PFSK-1 (cell line): ENCODE results near the gene NES.

ENCODE experiments used
- FOXP2 ChIP-seq: optimal IDR thresholded peaks from 2 replicates; pipeline ENCODE3; 2011; ENCODE audit warnings: borderline replicate concordance, control low read depth, inconsistent platforms; ENCODE audit not compliant: insufficient read depth; ENCODE audit errors: extremely low read length, extremely low read depth
- POLR2AphosphoS5 ChIP-seq: IDR thresholded peaks from 2 replicates; pipeline ENCODE4 v1.6.1; 2012; ENCODE audit warnings: low read depth, mild to moderate bottlenecking, control low read depth, low read length, moderate library complexity
- REST ChIP-seq, 2 experiments: IDR thresholded peaks; 2 replicates each; pipeline versions ENCODE4 v1.6.1 to v1.8.0; 2011 to 2012; ENCODE audit warnings: low read depth in 2 of 2, low read length in 2 of 2, control low read depth in 1 of 2, inconsistent platforms in 1 of 2, mild to moderate bottlenecking in 1 of 2, moderate library complexity in 1 of 2; ENCODE audit not compliant: insufficient read depth in 1 of 2
- SIN3A ChIP-seq: IDR thresholded peaks from 2 replicates; pipeline ENCODE4 v1.6.1; 2012; ENCODE audit warnings: mild to moderate bottlenecking, low read length, moderate library complexity, borderline replicate concordance; ENCODE audit not compliant: insufficient read depth
- TAF1 ChIP-seq: IDR thresholded peaks from 2 replicates; pipeline ENCODE4 v1.6.1; 2012; ENCODE audit warnings: low read length, control low read depth, borderline replicate concordance; ENCODE audit not compliant: insufficient read depth

NES gene

GRCh38 chr1:156711011-156711817, 34.0 kb upstream of the NES start:
- TF ChIP-seq FOXP2 (no peak), REST (IDR thresholded peaks at IDR 0.05; ENCODE audit: insufficient read depth in 1 of 2, low read depth in 2 of 2, low read length in 2 of 2) (no peak), POLR2AphosphoS5 (no peak), TAF1 (no peak), SIN3A (no peak)

- TF ChIP-seq TAF1 (no peak), FOXP2 (no peak), POLR2AphosphoS5 (no peak), SIN3A (no peak), REST (IDR thresholded peaks at IDR 0.05; ENCODE audit: insufficient read depth in 1 of 2, low read depth in 2 of 2, low read length in 2 of 2) (no peak)
Observed at GRCh38 chr1:156709757-156710489, 32.7 kb upstream of the NES start.

GRCh38 chr1:156709031-156709430, 31.8 kb upstream of the NES start:
- TF ChIP-seq TAF1 = no peak
- TF ChIP-seq SIN3A = no peak
- no peak for TF ChIP-seq FOXP2
- TF ChIP-seq REST (IDR thresholded peaks at IDR 0.05; ENCODE audit: insufficient read depth in 1 of 2, low read depth in 2 of 2, low read length in 2 of 2) = no peak
- no peak for TF ChIP-seq POLR2AphosphoS5

- no peak for TF ChIP-seq FOXP2
- no peak for TF ChIP-seq REST (IDR thresholded peaks at IDR 0.05; ENCODE audit: insufficient read depth in 1 of 2, low read depth in 2 of 2, low read length in 2 of 2)
- no peak for TF ChIP-seq TAF1
- no peak for TF ChIP-seq POLR2AphosphoS5
- no peak for TF ChIP-seq SIN3A
Observed at GRCh38 chr1:156708218-156708661, 31.0 kb upstream of the NES start.
